ENCODE results near the gene ISOC2. TPM values are rescaled to one million over a fixed set of nuclear protein-coding genes. Genes with fewer than 3 reads are reported as not detected.

Gene ISOC2
- total and polyA plus RNA-seq, 4 donors, result 49.1 to 181 (median 118) TPM

GRCh38 chr19:55486971-55487923 lies 25.8 kb upstream of the ISOC2 start:
- H3K9ac ChIP-seq (ENCODE audit: low read depth in 1 of 2, low read length in 2 of 2), result no peak overlapping the region
- H3K4me1 ChIP-seq (ENCODE audit: control insufficient read depth in 4 of 4, insufficient read depth in 4 of 4, low read length in 3 of 4), result peaks cover 3 to 14% (median 7%) of the 10 kb centered on the region in 4 donors
- WGBS, result 54% methylated on average over 27 of the region's 27 CpGs
- no peak overlapping the region for H3K4me3 ChIP-seq (ENCODE audit: low read depth in 1 of 3, low read length in 3 of 3)
- TF ChIP-seq RAD21 (IDR thresholded peaks at IDR 0.05) (no peak), NR2F2 (IDR thresholded peaks at IDR 0.05) (no peak), SP1 (IDR thresholded peaks at IDR 0.05) (no peak), ATF3 (IDR thresholded peaks at IDR 0.05) (no peak)
- TF ChIP-seq, protein P1, sequence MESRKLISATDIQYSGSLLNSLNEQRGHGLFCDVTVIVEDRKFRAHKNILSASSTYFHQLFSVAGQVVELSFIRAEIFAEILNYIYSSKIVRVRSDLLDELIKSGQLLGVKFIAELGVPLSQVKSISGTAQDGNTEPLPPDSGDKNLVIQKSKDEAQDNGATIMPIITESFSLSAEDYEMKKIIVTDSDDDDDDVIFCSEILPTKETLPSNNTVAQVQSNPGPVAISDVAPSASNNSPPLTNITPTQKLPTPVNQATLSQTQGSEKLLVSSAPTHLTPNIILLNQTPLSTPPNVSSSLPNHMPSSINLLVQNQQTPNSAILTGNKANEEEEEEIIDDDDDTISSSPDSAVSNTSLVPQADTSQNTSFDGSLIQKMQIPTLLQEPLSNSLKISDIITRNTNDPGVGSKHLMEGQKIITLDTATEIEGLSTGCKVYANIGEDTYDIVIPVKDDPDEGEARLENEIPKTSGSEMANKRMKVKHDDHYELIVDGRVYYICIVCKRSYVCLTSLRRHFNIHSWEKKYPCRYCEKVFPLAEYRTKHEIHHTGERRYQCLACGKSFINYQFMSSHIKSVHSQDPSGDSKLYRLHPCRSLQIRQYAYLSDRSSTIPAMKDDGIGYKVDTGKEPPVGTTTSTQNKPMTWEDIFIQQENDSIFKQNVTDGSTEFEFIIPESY (IDR thresholded peaks at IDR 0.05), result no peak
- peak overlapping the region; percentile 59 to 60 for H3K27ac ChIP-seq (ENCODE audit: low read depth in 1 of 2, low read length in 2 of 2)
- no peaks in the 10 kb centered on the region for H3K9me3 ChIP-seq (ENCODE audit: control insufficient read depth in 4 of 4, low read length in 3 of 4)
- H3K27me3 ChIP-seq (ENCODE audit: control insufficient read depth in 4 of 4, insufficient read depth in 4 of 4, low read length in 3 of 4), result no peaks in the 10 kb centered on the region
- no peak for DNase-seq (ENCODE audit: low spot score)
- peaks cover 0 to 8% (median 4%) of the 10 kb centered on the region in 4 donors for H3K36me3 ChIP-seq (ENCODE audit: control insufficient read depth in 4 of 4, insufficient read depth in 3 of 4, low read depth in 1 of 4, low read length in 3 of 4)

- Histone ChIP-seq H3K9ac (ENCODE audit: low read depth in 1 of 2, low read length in 2 of 2) (no peak overlapping the region), H3K27me3 (ENCODE audit: control insufficient read depth in 4 of 4, insufficient read depth in 4 of 4, low read length in 3 of 4) (no peaks in the 10 kb centered on the region), H3K4me1 (ENCODE audit: control insufficient read depth in 4 of 4, insufficient read depth in 4 of 4, low read length in 3 of 4) (peaks cover 3 to 14% (median 7%) of the 10 kb centered on the region in 4 donors), H3K27ac (ENCODE audit: low read depth in 1 of 2, low read length in 2 of 2) (peak overlapping the region; percentile 12 to 31), H3K36me3 (ENCODE audit: control insufficient read depth in 4 of 4, insufficient read depth in 3 of 4, low read depth in 1 of 4, low read length in 3 of 4) (peaks cover 0 to 11% (median 5%) of the 10 kb centered on the region in 4 donors), H3K9me3 (ENCODE audit: control insufficient read depth in 4 of 4, low read length in 3 of 4) (no peaks in the 10 kb centered on the region), H3K4me3 (ENCODE audit: low read depth in 1 of 3, low read length in 3 of 3) (no peak overlapping the region)
- WGBS, result 84% methylated on average over 53 of the region's 53 CpGs
- TF ChIP-seq HNF4G (IDR thresholded peaks at IDR 0.05) (no peak), ATF3 (IDR thresholded peaks at IDR 0.05) (no peak), EGR1 (IDR thresholded peaks at IDR 0.05; ENCODE audit: low read depth in 2 of 2) (no peak), FOXA2 (IDR thresholded peaks at IDR 0.05) (no peak), NR2F2 (IDR thresholded peaks at IDR 0.05) (no peak), JUND (IDR thresholded peaks at IDR 0.05) (no peak), YY1 (IDR thresholded peaks at IDR 0.05) (no peak), GABPA (IDR thresholded peaks at IDR 0.05 in 1 of 2, conservative IDR thresholded peaks at IDR 0.05 in 1 of 2) (no peak), TAF1 (conservative IDR thresholded peaks at IDR 0.05) (no peak), CTCF (IDR thresholded peaks at IDR 0.05; ENCODE audit: low read depth, low read length, missing input control) (no peak)
- TF ChIP-seq, protein P2, sequence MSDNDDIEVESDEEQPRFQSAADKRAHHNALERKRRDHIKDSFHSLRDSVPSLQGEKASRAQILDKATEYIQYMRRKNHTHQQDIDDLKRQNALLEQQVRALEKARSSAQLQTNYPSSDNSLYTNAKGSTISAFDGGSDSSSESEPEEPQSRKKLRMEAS (IDR thresholded peaks at IDR 0.05), result no peak
- no peak for DNase-seq (ENCODE audit: low spot score)
Observed at GRCh38 chr19:55486043-55486970, 24.9 kb upstream of the ISOC2 start.
